HEK293 (cell line): Measurements from ENCODE around the gene C3orf52.

ENCODE experiments used
- CTCF ChIA-PET: fragments of 350-600 bp; formaldehyde crosslinking; extraction: SDS; loops from one replicate; lab custom pipeline; 2021; ENCODE audit warnings: antibody characterized with exemption; lab: Yijun Ruan, JAX
- POLR2A ChIA-PET: fragments of 300-600 bp; formaldehyde crosslinking; extraction: SDS; loops from one replicate; lab custom pipeline; 2020; ENCODE audit warnings: antibody characterized with exemption, inconsistent platforms; lab: Yijun Ruan, JAX
- H3K27ac ChIP-seq: fragments of 200-500 bp; sonication (Bioruptor generic); 2 replicates; pipeline ENCODE4 v1.5.1; 2014; ENCODE audit warnings: low read depth, low read length, control low read depth, inconsistent platforms; ENCODE audit errors: extremely low read depth
- H3K36me3 ChIP-seq, 2 experiments: fragments of 200-500 bp in 1 of 2; sonication (Bioruptor generic) in 1 of 2; 1 replicate in 1 of 2; 2 replicates in 1 of 2; pipeline ENCODE4 v1.5.1; 2014 to 2017; ENCODE audit warnings: inconsistent platforms in 2 of 2, low read length in 2 of 2; ENCODE audit not compliant: control insufficient read depth in 2 of 2, insufficient read depth in 1 of 2
- H3K4me1 ChIP-seq: fragments of 200-500 bp; sonication (Bioruptor generic); 2 replicates; pipeline ENCODE4 v1.5.1; 2014; ENCODE audit warnings: mild to moderate bottlenecking, low read length, inconsistent platforms; ENCODE audit not compliant: control insufficient read depth, insufficient read depth
- H3K4me3 ChIP-seq: 2 replicates; pipeline ENCODE4 v1.5.1; 2011; ENCODE audit warnings: low read depth, mild to moderate bottlenecking, control low read depth, low read length, moderate library complexity
- H3K9me3 ChIP-seq: fragments of 200-500 bp; sonication (Bioruptor generic); 2 replicates; pipeline ENCODE4 v1.5.1; 2014; ENCODE audit warnings: low read depth, low read length, inconsistent platforms; ENCODE audit not compliant: control insufficient read depth, insufficient read depth
- PRDM1 ChIP-seq: fragments of 450-650 bp; formaldehyde crosslinking; IDR thresholded peaks from 2 replicates; pipeline ENCODE4; 2016; ENCODE audit warnings: missing biosample characterization, missing genetic modification characterization
- SCRT1 ChIP-seq: fragments of 450-650 bp; formaldehyde crosslinking; IDR thresholded peaks from 2 replicates; pipeline ENCODE4 v1.5.1; 2016; ENCODE audit warnings: missing biosample characterization, missing genetic modification characterization, borderline replicate concordance
- SCRT2 ChIP-seq: fragments of 450-650 bp; formaldehyde crosslinking; IDR thresholded peaks from 2 replicates; pipeline ENCODE4 v1.5.1; 2016; ENCODE audit warnings: missing biosample characterization, missing genetic modification characterization
- ZBTB17 ChIP-seq: fragments of 450-650 bp; formaldehyde crosslinking; IDR thresholded peaks from 2 replicates; pipeline ENCODE4 v1.5.1; 2016; ENCODE audit warnings: missing biosample characterization, missing genetic modification characterization
- ZFP69B ChIP-seq: fragments of 450-650 bp; formaldehyde crosslinking; IDR thresholded peaks from 2 replicates; pipeline ENCODE4 v1.5.1; 2016; ENCODE audit warnings: missing biosample characterization, missing genetic modification characterization
- ZNF2 ChIP-seq: fragments of 450-650 bp; formaldehyde crosslinking; IDR thresholded peaks from 2 replicates; pipeline ENCODE4 v1.5.1; 2016; ENCODE audit warnings: missing biosample characterization, missing genetic modification characterization
- ZNF335 ChIP-seq: fragments of 450-650 bp; formaldehyde crosslinking; conservative IDR thresholded peaks from 2 replicates; pipeline ENCODE4 v1.5.1; 2016; ENCODE audit warnings: missing biosample characterization, missing genetic modification characterization
- ZNF366 ChIP-seq: fragments of 450-650 bp; formaldehyde crosslinking; conservative IDR thresholded peaks from 2 replicates; pipeline ENCODE4 v1.5.1; 2016; ENCODE audit warnings: missing biosample characterization, missing genetic modification characterization
- ZNF404 ChIP-seq: fragments of 450-650 bp; formaldehyde crosslinking; IDR thresholded peaks from 2 replicates; pipeline ENCODE4 v1.5.1; 2017; ENCODE audit warnings: missing biosample characterization, missing genetic modification characterization
- ZNF654 ChIP-seq: fragments of 450-650 bp; formaldehyde crosslinking; IDR thresholded peaks from 2 replicates; pipeline ENCODE4 v1.5.1; 2016; ENCODE audit warnings: low read depth, missing biosample characterization, missing genetic modification characterization
- TF ChIP-seq, protein P1 (sequence below): fragments of 450-650 bp; formaldehyde crosslinking; IDR thresholded peaks from 2 replicates; pipeline ENCODE4 v1.5.1; 2016; ENCODE audit warnings: missing biosample characterization, missing genetic modification characterization
- TF ChIP-seq, protein P2 (sequence below): fragments of 450-650 bp; formaldehyde crosslinking; IDR thresholded peaks from 2 replicates; pipeline ENCODE4 v1.5.1; 2017; ENCODE audit warnings: missing biosample characterization, missing genetic modification characterization
- TF ChIP-seq, protein P3 (sequence below): fragments of 450-650 bp; formaldehyde crosslinking; IDR thresholded peaks from 2 replicates; pipeline ENCODE4 v1.5.1; 2016; ENCODE audit warnings: missing biosample characterization, missing genetic modification characterization

The C3orf52 gene

GRCh38 chr3:112084980-112085705 is 1.0 kb upstream of the C3orf52 start:
- ChIA-PET CTCF (interaction anchor here (0.6 to 1.4 kb wide), 2 partner anchors 71 to 95 kb away, joined by 3 read pairs; no protein-coding TSS in a partner anchor), POLR2A (no interaction called here)
- Histone ChIP-seq H3K36me3 (no peaks in the 10 kb centered on the region), H3K4me3 (no peak overlapping the region), H3K4me1 (peaks cover 10% of the 10 kb centered on the region; the same call in 1 of the 2 replicates), H3K27ac (no peak overlapping the region; the same call in 1 of the 2 replicates), H3K9me3 (no peaks in the 10 kb centered on the region)
- TF ChIP-seq, protein P1, sequence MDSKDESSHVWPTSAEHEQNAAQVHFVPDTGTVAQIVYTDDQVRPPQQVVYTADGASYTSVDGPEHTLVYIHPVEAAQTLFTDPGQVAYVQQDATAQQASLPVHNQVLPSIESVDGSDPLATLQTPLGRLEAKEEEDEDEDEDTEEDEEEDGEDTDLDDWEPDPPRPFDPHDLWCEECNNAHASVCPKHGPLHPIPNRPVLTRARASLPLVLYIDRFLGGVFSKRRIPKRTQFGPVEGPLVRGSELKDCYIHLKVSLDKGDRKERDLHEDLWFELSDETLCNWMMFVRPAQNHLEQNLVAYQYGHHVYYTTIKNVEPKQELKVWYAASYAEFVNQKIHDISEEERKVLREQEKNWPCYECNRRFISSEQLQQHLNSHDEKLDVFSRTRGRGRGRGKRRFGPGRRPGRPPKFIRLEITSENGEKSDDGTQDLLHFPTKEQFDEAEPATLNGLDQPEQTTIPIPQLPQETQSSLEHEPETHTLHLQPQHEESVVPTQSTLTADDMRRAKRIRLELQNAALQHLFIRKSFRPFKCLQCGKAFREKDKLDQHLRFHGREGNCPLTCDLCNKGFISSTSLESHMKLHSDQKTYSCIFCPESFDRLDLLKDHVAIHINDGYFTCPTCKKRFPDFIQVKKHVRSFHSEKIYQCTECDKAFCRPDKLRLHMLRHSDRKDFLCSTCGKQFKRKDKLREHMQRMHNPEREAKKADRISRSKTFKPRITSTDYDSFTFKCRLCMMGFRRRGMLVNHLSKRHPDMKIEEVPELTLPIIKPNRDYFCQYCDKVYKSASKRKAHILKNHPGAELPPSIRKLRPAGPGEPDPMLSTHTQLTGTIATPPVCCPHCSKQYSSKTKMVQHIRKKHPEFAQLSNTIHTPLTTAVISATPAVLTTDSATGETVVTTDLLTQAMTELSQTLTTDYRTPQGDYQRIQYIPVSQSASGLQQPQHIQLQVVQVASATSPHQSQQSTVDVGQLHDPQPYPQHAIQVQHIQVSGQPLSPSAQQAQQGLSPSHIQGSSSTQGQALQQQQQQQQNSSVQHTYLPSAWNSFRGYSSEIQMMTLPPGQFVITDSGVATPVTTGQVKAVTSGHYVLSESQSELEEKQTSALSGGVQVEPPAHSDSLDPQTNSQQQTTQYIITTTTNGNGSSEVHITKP (tag by site-specific recombination), result peak; percentile 71
- TF ChIP-seq, protein P2, sequence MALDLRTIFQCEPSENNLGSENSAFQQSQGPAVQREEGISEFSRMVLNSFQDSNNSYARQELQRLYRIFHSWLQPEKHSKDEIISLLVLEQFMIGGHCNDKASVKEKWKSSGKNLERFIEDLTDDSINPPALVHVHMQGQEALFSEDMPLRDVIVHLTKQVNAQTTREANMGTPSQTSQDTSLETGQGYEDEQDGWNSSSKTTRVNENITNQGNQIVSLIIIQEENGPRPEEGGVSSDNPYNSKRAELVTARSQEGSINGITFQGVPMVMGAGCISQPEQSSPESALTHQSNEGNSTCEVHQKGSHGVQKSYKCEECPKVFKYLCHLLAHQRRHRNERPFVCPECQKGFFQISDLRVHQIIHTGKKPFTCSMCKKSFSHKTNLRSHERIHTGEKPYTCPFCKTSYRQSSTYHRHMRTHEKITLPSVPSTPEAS, result peak; percentile 77
- no peak for TF ChIP-seq ZNF2
- TF ChIP-seq SCRT2 (tag by site-specific recombination), result peak; percentile 95
- TF ChIP-seq ZBTB17, result peak; percentile 61; the same call in 1 of the 2 replicates
- TF ChIP-seq ZNF404 (tag by site-specific recombination), result no peak
- peak; percentile 77 for TF ChIP-seq SCRT1 (tag by site-specific recombination)
- TF ChIP-seq, protein P3, sequence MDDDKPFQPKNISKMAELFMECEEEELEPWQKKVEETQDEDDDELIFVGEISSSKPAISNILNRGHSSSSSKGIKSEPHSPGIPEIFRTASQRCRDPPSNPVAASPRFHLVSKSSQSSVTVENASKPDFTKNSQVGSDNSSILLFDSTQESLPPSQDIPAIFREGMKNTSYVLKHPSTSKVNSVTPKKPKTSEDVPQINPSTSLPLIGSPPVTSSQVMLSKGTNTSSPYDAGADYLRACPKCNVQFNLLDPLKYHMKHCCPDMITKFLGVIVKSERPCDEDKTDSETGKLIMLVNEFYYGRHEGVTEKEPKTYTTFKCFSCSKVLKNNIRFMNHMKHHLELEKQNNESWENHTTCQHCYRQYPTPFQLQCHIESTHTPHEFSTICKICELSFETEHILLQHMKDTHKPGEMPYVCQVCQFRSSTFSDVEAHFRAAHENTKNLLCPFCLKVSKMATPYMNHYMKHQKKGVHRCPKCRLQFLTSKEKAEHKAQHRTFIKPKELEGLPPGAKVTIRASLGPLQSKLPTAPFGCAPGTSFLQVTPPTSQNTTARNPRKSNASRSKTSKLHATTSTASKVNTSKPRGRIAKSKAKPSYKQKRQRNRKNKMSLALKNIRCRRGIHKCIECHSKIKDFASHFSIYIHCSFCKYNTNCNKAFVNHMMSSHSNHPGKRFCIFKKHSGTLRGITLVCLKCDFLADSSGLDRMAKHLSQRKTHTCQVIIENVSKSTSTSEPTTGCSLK, result no peak

DNA sequence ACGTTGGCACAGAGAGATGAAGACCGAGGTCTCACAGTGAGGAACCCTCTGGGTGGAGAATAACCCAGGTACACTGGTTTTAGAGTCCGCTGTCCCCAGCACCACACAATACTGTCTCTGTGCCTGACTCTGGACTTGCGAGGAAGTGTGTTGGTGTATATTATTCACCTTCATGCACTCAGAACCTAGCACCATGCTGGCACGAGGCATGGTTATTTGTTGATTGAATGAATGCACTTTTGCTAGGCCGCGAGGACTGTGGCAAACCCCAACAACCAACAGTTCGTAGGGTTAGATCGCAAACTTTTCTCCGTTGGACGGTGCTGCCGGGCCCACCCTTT is 484 bp upstream of the C3orf52 start:
- Histone ChIP-seq H3K4me1 (peaks cover 14% of the 10 kb centered on the region; the same call in 1 of the 2 replicates), H3K4me3 (peak overlapping the region; percentile 41), H3K9me3 (no peaks in the 10 kb centered on the region), H3K36me3 (no peaks in the 10 kb centered on the region), H3K27ac (peak overlapping the region; percentile 29; the same call in 1 of the 2 replicates)
- ChIA-PET CTCF (interaction anchor here (1.4 kb wide), 1 partner anchor 72 kb away, joined by 3 read pairs; no protein-coding TSS in a partner anchor), POLR2A (interaction anchor here (0.8 to 2.7 kb wide), 2 partner anchors 12 to 107 kb away, joined by 3 to 11 read pairs; partner anchors contain the start of gene ABHD10)
- TF ChIP-seq ZNF654 (tag by site-specific recombination) (no peak), ZFP69B (0 out of 2 replicates have a peak, but pooled peaks have one; percentile 78)

GRCh38 chr3:112086875-112087524 is 811 bp downstream of the C3orf52 start:
- Histone ChIP-seq H3K9me3 (no peaks in the 10 kb centered on the region), H3K36me3 (no peaks in the 10 kb centered on the region), H3K4me1 (peaks cover 14% of the 10 kb centered on the region; the same call in 1 of the 2 replicates), H3K4me3 (peak overlapping the region; percentile 41), H3K27ac (peak overlapping the region; percentile 78)
- CTCF ChIA-PET, result interaction anchor here (0.6 kb wide), 1 partner anchor 120 kb away, joined by 3 read pairs; no protein-coding TSS in a partner anchor
- TF ChIP-seq PRDM1 (tag by site-specific recombination) (peak; percentile 78), ZNF366 (peak; percentile 51; the same call in 1 of the 2 replicates), ZNF335 (tag by site-specific recombination) (no peak)
- POLR2A ChIA-PET, result interaction anchor here (2.7 kb wide), 1 partner anchor 10 kb away, joined by 11 read pairs; no protein-coding TSS in a partner anchor
